Measurements from ENCODE around the gene TM2D3. TPM values are rescaled to one million over a fixed set of nuclear protein-coding genes. Genes with fewer than 3 reads are reported as not detected.

Gene TM2D3
- total and polyA plus RNA-seq, 9 donors, result 46.0 to 76.9 (median 57.3) TPM

DNA sequence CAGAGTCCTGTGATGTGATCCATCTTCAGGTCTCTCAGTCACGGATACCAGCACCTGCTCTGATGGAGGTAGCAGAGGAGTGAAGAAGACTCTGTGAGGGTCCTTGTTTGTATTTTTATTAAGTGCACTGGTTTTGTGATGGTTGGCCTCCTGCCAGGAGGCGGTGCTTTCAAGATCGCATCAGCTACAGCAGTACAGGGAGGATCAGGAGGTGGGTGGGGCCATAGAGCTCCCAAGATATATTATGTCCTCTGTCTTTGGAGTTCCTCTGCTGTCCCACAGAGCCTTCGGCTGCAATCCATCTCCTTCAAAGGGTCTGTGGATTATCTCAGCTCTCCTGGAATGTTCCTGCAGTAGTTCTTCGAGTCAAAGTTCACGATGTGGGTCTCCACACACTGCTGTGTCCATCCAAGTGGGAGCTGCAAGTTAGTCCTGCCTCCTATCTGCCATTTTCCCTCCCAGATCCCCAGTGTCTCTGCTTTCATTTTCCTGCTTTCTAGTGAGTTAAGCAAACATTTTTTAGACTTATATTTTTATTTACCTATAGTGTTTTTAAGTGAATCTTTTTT is 54.7 kb downstream of the TM2D3 start:
- no peak overlapping the region for H3K27ac ChIP-seq
- intact Hi-C loops (cut with DNase I), result no loop called here

DNA sequence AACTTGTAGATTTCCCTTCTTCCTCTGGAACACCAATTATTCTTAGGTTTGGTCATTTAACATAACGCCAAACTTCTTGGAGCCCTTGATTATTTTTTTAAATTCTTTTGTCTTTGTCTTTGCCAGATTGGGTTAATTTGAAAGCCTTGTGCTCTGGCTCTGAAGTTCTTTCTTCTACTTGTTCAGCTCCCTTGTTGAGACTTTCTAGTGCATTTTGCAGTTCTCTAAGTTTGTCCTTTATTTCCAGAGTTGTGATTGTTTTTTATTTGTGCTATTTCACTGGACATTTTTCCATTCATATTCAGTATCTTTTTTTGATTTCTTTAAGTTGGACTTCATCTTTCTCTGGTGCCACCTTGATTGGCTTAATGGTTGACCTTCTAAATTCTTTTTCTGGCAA is 55.5 kb downstream of the TM2D3 start:
- Histone ChIP-seq H3K27ac (no peak overlapping the region), H3K9me3 (no peaks in the 10 kb centered on the region), H3K36me3 (no peaks in the 10 kb centered on the region), H3K27me3 (no peaks in the 10 kb centered on the region), H3K4me3 (no peak overlapping the region), H3K4me1 (ENCODE audit: insufficient read depth) (no peaks in the 10 kb centered on the region)
- no peak for TF ChIP-seq EP300 (IDR thresholded peaks at IDR 0.05)
- TF ChIP-seq, protein P1, sequence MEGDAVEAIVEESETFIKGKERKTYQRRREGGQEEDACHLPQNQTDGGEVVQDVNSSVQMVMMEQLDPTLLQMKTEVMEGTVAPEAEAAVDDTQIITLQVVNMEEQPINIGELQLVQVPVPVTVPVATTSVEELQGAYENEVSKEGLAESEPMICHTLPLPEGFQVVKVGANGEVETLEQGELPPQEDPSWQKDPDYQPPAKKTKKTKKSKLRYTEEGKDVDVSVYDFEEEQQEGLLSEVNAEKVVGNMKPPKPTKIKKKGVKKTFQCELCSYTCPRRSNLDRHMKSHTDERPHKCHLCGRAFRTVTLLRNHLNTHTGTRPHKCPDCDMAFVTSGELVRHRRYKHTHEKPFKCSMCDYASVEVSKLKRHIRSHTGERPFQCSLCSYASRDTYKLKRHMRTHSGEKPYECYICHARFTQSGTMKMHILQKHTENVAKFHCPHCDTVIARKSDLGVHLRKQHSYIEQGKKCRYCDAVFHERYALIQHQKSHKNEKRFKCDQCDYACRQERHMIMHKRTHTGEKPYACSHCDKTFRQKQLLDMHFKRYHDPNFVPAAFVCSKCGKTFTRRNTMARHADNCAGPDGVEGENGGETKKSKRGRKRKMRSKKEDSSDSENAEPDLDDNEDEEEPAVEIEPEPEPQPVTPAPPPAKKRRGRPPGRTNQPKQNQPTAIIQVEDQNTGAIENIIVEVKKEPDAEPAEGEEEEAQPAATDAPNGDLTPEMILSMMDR (IDR thresholded peaks at IDR 0.05), result no peak
- no peak for TF ChIP-seq POLR2A (IDR thresholded peaks at IDR 0.05)
- 80 to 93% (median 88%) methylated on average over 1 of the region's 1 CpG for WGBS, 3 donors
- intact Hi-C loops (cut with DNase I), result no loop called here
- DNase-seq, result no peak

More for the DNA sequence above, 54.7 kb downstream of the TM2D3 start:
- Histone ChIP-seq H3K4me3 (no peak overlapping the region), H3K9me3 (no peaks in the 10 kb centered on the region), H3K4me1 (ENCODE audit: insufficient read depth) (no peaks in the 10 kb centered on the region), H3K27me3 (no peaks in the 10 kb centered on the region), H3K36me3 (no peaks in the 10 kb centered on the region)
- 47 to 62% (median 52%) methylated on average over 6 of the region's 6 CpGs for WGBS, 3 donors
- DNase-seq, result no peak
- TF ChIP-seq EP300 (IDR thresholded peaks at IDR 0.05), result no peak
- TF ChIP-seq POLR2A (IDR thresholded peaks at IDR 0.05), result no peak
- TF ChIP-seq, protein P1 (IDR thresholded peaks at IDR 0.05), result no peak

Small RNA genes lying within 50 kb of the gene (small RNA-seq; reads per million reads assigned to genes)
- not detected for gene RNU6-807P

Other genes with a start within 250 kb of the TM2D3 start
- gene PCSK6, start 162.7 kb downstream of the TM2D3 start, total RNA-seq, result 10 to 100 TPM in 4 of 7 donors, 1 to 10 TPM in 3; 3.9 to 25.4 (median 13.0) TPM
- gene PCSK6, start 162.7 kb downstream of the TM2D3 start, polyA plus RNA-seq, result 10 to 100 TPM in 1 of 2 donors, 1 to 10 TPM in 1; 3.8 to 26.0 TPM
- 10 to 100 TPM; 11.9 to 23.5 (median 15.9) TPM for gene TARS3, start 72.1 kb upstream of the TM2D3 start, total RNA-seq
- 10 to 100 TPM; 10.1 to 15.3 TPM for gene TARS3, start 72.1 kb upstream of the TM2D3 start, polyA plus RNA-seq
- not detected for gene OR4F6, start 151.1 kb upstream of the TM2D3 start, total RNA-seq
- not detected for gene OR4F6, start 151.1 kb upstream of the TM2D3 start, polyA plus RNA-seq
- not detected for gene OR4F15, start 159.8 kb upstream of the TM2D3 start, total RNA-seq
- not detected for gene OR4F15, start 159.8 kb upstream of the TM2D3 start, polyA plus RNA-seq

Measured in ovary (tissue), 9 donors.